Measurements from ENCODE around the gene RET. TPM values are rescaled to one million over a fixed set of nuclear protein-coding genes. Genes with fewer than 3 reads are reported as not detected.

RET gene
- total RNA-seq, 1 experiment from 2014 or later, result 21.4 TPM

DNA sequence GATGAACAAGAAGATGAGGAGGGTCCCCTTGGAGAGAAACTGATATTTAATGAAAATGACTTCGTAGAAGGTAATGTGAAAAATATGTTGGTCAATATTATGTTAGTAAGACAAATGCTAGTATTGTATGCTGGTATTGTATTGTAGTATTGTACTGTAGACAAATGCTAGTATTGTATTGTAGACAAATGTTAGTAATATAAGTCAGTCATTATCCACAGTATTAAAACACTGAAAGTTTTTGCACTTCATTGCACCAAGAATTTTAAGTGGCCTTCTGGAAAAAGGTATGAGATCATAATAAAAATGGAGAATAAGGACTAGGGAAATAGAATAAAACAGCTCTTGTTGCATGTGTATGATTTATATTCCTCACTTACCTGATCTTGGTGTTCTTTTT, 78.9 kb downstream of the RET start (continued):
- TF ChIP-seq, protein P1, sequence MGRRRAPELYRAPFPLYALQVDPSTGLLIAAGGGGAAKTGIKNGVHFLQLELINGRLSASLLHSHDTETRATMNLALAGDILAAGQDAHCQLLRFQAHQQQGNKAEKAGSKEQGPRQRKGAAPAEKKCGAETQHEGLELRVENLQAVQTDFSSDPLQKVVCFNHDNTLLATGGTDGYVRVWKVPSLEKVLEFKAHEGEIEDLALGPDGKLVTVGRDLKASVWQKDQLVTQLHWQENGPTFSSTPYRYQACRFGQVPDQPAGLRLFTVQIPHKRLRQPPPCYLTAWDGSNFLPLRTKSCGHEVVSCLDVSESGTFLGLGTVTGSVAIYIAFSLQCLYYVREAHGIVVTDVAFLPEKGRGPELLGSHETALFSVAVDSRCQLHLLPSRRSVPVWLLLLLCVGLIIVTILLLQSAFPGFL (CRISPR knock-in tag; IDR thresholded peaks at IDR 0.05; ENCODE audit: borderline replicate concordance), result no peak
- TF ChIP-seq, protein P2, sequence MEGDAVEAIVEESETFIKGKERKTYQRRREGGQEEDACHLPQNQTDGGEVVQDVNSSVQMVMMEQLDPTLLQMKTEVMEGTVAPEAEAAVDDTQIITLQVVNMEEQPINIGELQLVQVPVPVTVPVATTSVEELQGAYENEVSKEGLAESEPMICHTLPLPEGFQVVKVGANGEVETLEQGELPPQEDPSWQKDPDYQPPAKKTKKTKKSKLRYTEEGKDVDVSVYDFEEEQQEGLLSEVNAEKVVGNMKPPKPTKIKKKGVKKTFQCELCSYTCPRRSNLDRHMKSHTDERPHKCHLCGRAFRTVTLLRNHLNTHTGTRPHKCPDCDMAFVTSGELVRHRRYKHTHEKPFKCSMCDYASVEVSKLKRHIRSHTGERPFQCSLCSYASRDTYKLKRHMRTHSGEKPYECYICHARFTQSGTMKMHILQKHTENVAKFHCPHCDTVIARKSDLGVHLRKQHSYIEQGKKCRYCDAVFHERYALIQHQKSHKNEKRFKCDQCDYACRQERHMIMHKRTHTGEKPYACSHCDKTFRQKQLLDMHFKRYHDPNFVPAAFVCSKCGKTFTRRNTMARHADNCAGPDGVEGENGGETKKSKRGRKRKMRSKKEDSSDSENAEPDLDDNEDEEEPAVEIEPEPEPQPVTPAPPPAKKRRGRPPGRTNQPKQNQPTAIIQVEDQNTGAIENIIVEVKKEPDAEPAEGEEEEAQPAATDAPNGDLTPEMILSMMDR (IDR thresholded peaks at IDR 0.05), result no peak
- no peak for TF ChIP-seq SMAD4 (CRISPR knock-in tag; IDR thresholded peaks at IDR 0.05)
- TF ChIP-seq, protein P3, sequence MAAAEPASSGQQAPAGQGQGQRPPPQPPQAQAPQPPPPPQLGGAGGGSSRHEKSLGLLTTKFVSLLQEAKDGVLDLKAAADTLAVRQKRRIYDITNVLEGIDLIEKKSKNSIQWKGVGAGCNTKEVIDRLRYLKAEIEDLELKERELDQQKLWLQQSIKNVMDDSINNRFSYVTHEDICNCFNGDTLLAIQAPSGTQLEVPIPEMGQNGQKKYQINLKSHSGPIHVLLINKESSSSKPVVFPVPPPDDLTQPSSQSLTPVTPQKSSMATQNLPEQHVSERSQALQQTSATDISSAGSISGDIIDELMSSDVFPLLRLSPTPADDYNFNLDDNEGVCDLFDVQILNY (CRISPR knock-in tag; IDR thresholded peaks at IDR 0.05), result no peak
- no peak for TF ChIP-seq ZNF219 (CRISPR knock-in tag; IDR thresholded peaks at IDR 0.05; ENCODE audit: borderline replicate concordance)
- TF ChIP-seq, protein P4, sequence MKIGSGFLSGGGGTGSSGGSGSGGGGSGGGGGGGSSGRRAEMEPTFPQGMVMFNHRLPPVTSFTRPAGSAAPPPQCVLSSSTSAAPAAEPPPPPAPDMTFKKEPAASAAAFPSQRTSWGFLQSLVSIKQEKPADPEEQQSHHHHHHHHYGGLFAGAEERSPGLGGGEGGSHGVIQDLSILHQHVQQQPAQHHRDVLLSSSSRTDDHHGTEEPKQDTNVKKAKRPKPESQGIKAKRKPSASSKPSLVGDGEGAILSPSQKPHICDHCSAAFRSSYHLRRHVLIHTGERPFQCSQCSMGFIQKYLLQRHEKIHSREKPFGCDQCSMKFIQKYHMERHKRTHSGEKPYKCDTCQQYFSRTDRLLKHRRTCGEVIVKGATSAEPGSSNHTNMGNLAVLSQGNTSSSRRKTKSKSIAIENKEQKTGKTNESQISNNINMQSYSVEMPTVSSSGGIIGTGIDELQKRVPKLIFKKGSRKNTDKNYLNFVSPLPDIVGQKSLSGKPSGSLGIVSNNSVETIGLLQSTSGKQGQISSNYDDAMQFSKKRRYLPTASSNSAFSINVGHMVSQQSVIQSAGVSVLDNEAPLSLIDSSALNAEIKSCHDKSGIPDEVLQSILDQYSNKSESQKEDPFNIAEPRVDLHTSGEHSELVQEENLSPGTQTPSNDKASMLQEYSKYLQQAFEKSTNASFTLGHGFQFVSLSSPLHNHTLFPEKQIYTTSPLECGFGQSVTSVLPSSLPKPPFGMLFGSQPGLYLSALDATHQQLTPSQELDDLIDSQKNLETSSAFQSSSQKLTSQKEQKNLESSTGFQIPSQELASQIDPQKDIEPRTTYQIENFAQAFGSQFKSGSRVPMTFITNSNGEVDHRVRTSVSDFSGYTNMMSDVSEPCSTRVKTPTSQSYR (CRISPR knock-in tag; IDR thresholded peaks at IDR 0.05), result no peak
- no peak for TF ChIP-seq ZNF396 (CRISPR knock-in tag; IDR thresholded peaks at IDR 0.05; ENCODE audit: borderline replicate concordance)

DNA sequence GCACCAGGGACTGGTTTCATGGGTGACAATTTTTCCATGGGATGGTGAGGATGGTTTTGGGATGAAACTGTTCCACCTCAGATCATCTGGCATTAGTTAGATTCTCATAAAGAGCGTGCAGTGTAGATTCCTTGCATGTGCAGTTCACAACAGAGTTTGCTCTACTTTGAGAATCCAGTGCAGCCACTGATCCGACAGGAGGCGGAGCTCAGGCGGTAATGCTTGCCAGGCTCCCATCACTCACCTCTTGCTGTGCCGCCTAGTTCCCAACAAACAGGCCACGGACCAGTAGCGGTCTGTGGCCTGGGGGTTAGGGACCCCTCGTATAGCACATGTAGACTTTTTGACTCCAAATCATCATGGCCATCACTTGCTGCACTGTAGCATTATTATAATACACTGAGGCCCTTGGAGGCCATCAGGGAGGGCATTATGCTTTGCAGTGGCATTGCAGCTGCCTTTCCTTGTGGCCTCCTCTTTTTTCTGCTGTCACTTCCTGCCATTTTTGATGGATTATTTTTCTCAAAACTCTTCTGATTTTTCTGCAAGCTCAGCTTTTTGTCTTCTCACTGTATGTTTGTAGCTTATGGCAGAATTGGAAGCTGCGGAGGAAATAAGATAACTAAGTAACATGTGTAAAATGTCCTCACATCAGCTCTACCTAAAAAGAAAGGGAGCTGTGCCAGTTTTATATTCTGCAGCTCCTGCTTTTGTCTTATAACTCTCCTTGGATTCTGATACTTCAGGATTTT, 79.9 kb downstream of the RET start:
- no peak for TF ChIP-seq ETV6 (CRISPR knock-in tag; IDR thresholded peaks at IDR 0.05)
- TF ChIP-seq TEAD1 (CRISPR knock-in tag; IDR thresholded peaks at IDR 0.05), result no peak
- no peak for TF ChIP-seq FOXP4 (CRISPR knock-in tag; IDR thresholded peaks at IDR 0.05)
- no peak for TF ChIP-seq AR (CRISPR knock-in tag; IDR thresholded peaks at IDR 0.05)
- no peak for TF ChIP-seq ATF1 (CRISPR knock-in tag; IDR thresholded peaks at IDR 0.05)
- TF ChIP-seq JUN (CRISPR knock-in tag; IDR thresholded peaks at IDR 0.05), result no peak
- TF ChIP-seq OVOL2 (CRISPR knock-in tag; IDR thresholded peaks at IDR 0.05; ENCODE audit: borderline replicate concordance), result no peak
- no peak for TF ChIP-seq SMAD3 (CRISPR knock-in tag; IDR thresholded peaks at IDR 0.05; ENCODE audit: borderline replicate concordance)
- no peak for TF ChIP-seq MYBL2 (CRISPR knock-in tag; IDR thresholded peaks at IDR 0.05)
- no peak for TF ChIP-seq NR2C2 (CRISPR knock-in tag; IDR thresholded peaks at IDR 0.05)
- TF ChIP-seq FOXJ3 (CRISPR knock-in tag; IDR thresholded peaks at IDR 0.05; ENCODE audit: borderline replicate concordance), result no peak
- no peak for TF ChIP-seq ARID4B (CRISPR knock-in tag; IDR thresholded peaks at IDR 0.05; ENCODE audit: borderline replicate concordance)
- TF ChIP-seq ZNF396 (CRISPR knock-in tag; IDR thresholded peaks at IDR 0.05; ENCODE audit: borderline replicate concordance), result no peak
- no peaks in the 10 kb centered on the region for H3K9me3 Mint-ChIP-seq
- H3K27ac Mint-ChIP-seq, result no peak overlapping the region
- H3K4me1 Mint-ChIP-seq, result no peaks in the 10 kb centered on the region
- no peaks in the 10 kb centered on the region for H3K27me3 Mint-ChIP-seq (ENCODE audit: low read depth)
- no peak for DNase-seq (ENCODE audit: low spot score)
- ATAC-seq, result no peak
- H3K36me3 Mint-ChIP-seq, result no peaks in the 10 kb centered on the region
- POLR2A ChIA-PET, result no interaction called here
- CTCF ChIA-PET, result interaction anchor here (0.6 to 1.7 kb wide), 4 partner anchors 11 to 74 kb away, joined by 3 to 6 read pairs (median 3); no protein-coding TSS in a partner anchor
- no peak overlapping the region for H3K4me3 Mint-ChIP-seq
